Spleen (tissue), 7 donors: ENCODE measurements around the gene FGFR2.

ENCODE experiments used
- POLR2A ChIP-seq, 3 donors: fragments of 450-650 bp; IDR thresholded peaks; one replicate each; pipeline ENCODE4 v1.5.1; 2017; ENCODE audit warnings: antibody characterized with exemption in 3 of 3, mild to moderate bottlenecking in 1 of 3
- POLR2AphosphoS5 ChIP-seq, 3 donors: sonication (generic); formaldehyde crosslinking; IDR thresholded peaks; one replicate each; pipeline ENCODE4 v1.5.1; 2017; ENCODE audit warnings: antibody characterized with exemption in 3 of 3
- TF ChIP-seq, protein P1 (sequence below), 11 experiments: fragments of 200-600 bp in 7 of 11; fragments of 450-650 bp in 4 of 11; sonication (generic) in 4 of 11; IDR thresholded peaks in 8 of 11; conservative IDR thresholded peaks in 3 of 11; 1 replicate in 7 of 11; 2 replicates in 4 of 11; pipeline versions ENCODE4 v1.4.0 to v1.8.0; 2016 to 2021; ENCODE audit warnings: antibody characterized with exemption in 11 of 11, inconsistent platforms in 4 of 11, mild to moderate bottlenecking in 1 of 11
- donor health status: DM: no; HTN: no; CAD: no; lungs with moderate emphysema.
- donor health status: DM: no; HTN: no; CAD: no.
- donor health status: DM: no; HTN: no; CAD: no.

DNA sequence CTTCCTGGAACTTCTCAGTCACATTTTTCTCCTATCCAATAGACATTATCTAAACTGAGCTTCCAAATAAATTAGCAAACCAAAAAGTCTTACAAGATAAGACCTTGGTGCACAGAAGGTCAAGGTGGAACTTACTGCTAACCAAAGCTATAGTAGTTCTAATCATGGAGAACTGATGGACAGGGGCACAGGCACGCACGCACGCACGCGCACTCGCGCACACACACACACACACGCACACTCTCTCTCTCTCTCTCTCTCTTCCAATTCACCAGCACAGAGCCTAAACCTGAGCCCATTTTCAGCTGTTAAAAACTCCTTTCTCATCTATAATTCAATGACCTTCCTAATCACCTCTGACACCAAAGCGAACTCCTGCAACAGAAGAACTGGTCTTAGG lies 7.5 kb downstream of the FGFR2 start:
- TF ChIP-seq POLR2A (IDR thresholded peaks at IDR 0.05) (no peak), POLR2AphosphoS5 (IDR thresholded peaks at IDR 0.05) (no peak)
- TF ChIP-seq, protein P1, sequence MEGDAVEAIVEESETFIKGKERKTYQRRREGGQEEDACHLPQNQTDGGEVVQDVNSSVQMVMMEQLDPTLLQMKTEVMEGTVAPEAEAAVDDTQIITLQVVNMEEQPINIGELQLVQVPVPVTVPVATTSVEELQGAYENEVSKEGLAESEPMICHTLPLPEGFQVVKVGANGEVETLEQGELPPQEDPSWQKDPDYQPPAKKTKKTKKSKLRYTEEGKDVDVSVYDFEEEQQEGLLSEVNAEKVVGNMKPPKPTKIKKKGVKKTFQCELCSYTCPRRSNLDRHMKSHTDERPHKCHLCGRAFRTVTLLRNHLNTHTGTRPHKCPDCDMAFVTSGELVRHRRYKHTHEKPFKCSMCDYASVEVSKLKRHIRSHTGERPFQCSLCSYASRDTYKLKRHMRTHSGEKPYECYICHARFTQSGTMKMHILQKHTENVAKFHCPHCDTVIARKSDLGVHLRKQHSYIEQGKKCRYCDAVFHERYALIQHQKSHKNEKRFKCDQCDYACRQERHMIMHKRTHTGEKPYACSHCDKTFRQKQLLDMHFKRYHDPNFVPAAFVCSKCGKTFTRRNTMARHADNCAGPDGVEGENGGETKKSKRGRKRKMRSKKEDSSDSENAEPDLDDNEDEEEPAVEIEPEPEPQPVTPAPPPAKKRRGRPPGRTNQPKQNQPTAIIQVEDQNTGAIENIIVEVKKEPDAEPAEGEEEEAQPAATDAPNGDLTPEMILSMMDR (IDR thresholded peaks at IDR 0.05 in 8 of 11, conservative IDR thresholded peaks at IDR 0.05 in 3 of 11) = no peak
